ENCODE measurements around the gene CTSS.

The CTSS gene

GRCh38 chr1:150793221-150793620, 27.6 kb upstream of the CTSS start:
- no peak overlapping the region for H3K4me3 ChIP-seq (ENCODE audit: low read depth, low read length)
- no peak for TF ChIP-seq CTCF (IDR thresholded peaks at IDR 0.05; ENCODE audit: borderline replicate concordance, insufficient read depth, low read depth, low read length)

GRCh38 chr1:150791585-150791984, 26.0 kb upstream of the CTSS start:
- no peak overlapping the region for H3K4me3 ChIP-seq (ENCODE audit: low read depth, low read length)
- no peak for TF ChIP-seq CTCF (IDR thresholded peaks at IDR 0.05; ENCODE audit: borderline replicate concordance, insufficient read depth, low read depth, low read length)

GRCh38 chr1:150789396-150789795, 23.8 kb upstream of the CTSS start:
- TF ChIP-seq CTCF (IDR thresholded peaks at IDR 0.05; ENCODE audit: borderline replicate concordance, insufficient read depth, low read depth, low read length) = no peak
- no peak overlapping the region for H3K4me3 ChIP-seq (ENCODE audit: low read depth, low read length)

GRCh38 chr1:150788946-150789345, 23.4 kb upstream of the CTSS start:
- TF ChIP-seq CTCF (IDR thresholded peaks at IDR 0.05; ENCODE audit: borderline replicate concordance, insufficient read depth, low read depth, low read length) = no peak
- no peak overlapping the region for H3K4me3 ChIP-seq (ENCODE audit: low read depth, low read length)

GRCh38 chr1:150787455-150787854, 21.9 kb upstream of the CTSS start:
- no peak overlapping the region for H3K4me3 ChIP-seq (ENCODE audit: low read depth, low read length)
- TF ChIP-seq CTCF (IDR thresholded peaks at IDR 0.05; ENCODE audit: borderline replicate concordance, insufficient read depth, low read depth, low read length) = no peak

- no peak for TF ChIP-seq CTCF (IDR thresholded peaks at IDR 0.05; ENCODE audit: borderline replicate concordance, insufficient read depth, low read depth, low read length)
- H3K4me3 ChIP-seq (ENCODE audit: low read depth, low read length) = no peak overlapping the region
Measured at GRCh38 chr1:150780510-150780909, 14.9 kb upstream of the CTSS start.

- no peak overlapping the region for H3K4me3 ChIP-seq (ENCODE audit: low read depth, low read length)
- no peak for TF ChIP-seq CTCF (IDR thresholded peaks at IDR 0.05; ENCODE audit: borderline replicate concordance, insufficient read depth, low read depth, low read length)
Measured at GRCh38 chr1:150778409-150778808, 12.8 kb upstream of the CTSS start.
